OCI-LY3 (cell line): ENCODE measurements around the gene TSC22D1.

Experiments used
- EZH2phosphoT487 ChIP-seq: fragments of 200-600 bp; shearing (Covaris generic); IDR thresholded peaks from 2 replicates; pipeline ENCODE4 v1.6.1; 2018; ENCODE audit warnings: antibody characterized with exemption, mixed run types, low read depth
- TF ChIP-seq, protein P1 (sequence below): fragments of 200-600, 300-600 bp; sonication (generic); IDR thresholded peaks from 2 replicates; pipeline ENCODE4 v1.5.1; 2014; ENCODE audit warnings: antibody characterized with exemption, low read length, low read depth

DNA sequence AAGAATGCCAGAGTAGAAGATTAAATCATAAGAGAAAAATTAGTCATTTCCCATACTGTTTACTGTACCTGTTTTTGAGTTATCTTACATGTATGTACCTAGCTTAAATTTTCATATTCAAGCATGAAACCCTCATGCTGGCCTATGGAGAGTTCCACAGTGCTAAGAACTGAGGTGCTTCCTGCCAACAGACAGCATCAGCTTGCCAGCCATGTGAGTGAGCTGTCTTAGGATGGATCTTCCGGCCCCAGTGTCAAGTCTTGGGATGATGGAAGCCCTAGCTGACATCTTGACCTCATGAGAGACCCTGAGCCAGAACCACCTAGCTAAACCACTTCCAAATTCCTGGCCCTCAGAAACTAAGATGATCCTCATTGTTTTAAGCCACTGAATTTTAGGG lies 112.4 kb downstream of the TSC22D1 start:
- TF ChIP-seq, protein P1, sequence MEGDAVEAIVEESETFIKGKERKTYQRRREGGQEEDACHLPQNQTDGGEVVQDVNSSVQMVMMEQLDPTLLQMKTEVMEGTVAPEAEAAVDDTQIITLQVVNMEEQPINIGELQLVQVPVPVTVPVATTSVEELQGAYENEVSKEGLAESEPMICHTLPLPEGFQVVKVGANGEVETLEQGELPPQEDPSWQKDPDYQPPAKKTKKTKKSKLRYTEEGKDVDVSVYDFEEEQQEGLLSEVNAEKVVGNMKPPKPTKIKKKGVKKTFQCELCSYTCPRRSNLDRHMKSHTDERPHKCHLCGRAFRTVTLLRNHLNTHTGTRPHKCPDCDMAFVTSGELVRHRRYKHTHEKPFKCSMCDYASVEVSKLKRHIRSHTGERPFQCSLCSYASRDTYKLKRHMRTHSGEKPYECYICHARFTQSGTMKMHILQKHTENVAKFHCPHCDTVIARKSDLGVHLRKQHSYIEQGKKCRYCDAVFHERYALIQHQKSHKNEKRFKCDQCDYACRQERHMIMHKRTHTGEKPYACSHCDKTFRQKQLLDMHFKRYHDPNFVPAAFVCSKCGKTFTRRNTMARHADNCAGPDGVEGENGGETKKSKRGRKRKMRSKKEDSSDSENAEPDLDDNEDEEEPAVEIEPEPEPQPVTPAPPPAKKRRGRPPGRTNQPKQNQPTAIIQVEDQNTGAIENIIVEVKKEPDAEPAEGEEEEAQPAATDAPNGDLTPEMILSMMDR, result no peak
- TF ChIP-seq EZH2phosphoT487, result no peak
